Smooth muscle cell (in vitro differentiated cells): ENCODE results near the gene SMIM20. TPM values are rescaled to one million over a fixed set of nuclear protein-coding genes. Genes with fewer than 3 reads are reported as not detected.
A peak's percentile ranks its signal among the peaks of the same experiment; 100 is the strongest.

ENCODE experiments used
- DNase-seq: peaks from one replicate; lab custom pipeline; 2025; ENCODE audit not compliant: unreplicated experiment; lab: John Stamatoyannopoulos, UW
- H2AFZ ChIP-seq: fragments of 200-600 bp; sonication (generic); 2 replicates; pipeline ENCODE4 v1.6.0; 2016; ENCODE audit warnings: antibody characterized with exemption, low read depth, mild to moderate bottlenecking
- H3F3A ChIP-seq: fragments of 200-600 bp; sonication (generic); 2 replicates; pipeline ENCODE4 v1.6.0; 2017; ENCODE audit warnings: antibody characterized with exemption, low read depth
- H3K27ac ChIP-seq: fragments of 200-600 bp; sonication (generic); 2 replicates; pipeline ENCODE4 v1.5.1; 2016; ENCODE audit warnings: low read depth, mild to moderate bottlenecking
- H3K27me3 ChIP-seq: fragments of 200-600 bp; sonication (generic); 2 replicates; pipeline ENCODE4 v1.6.1; 2016; ENCODE audit warnings: low read depth, mild to moderate bottlenecking
- H3K36me3 ChIP-seq: fragments of 200-600 bp; sonication (generic); 2 replicates; pipeline ENCODE4 v1.5.1; 2016; ENCODE audit warnings: low read depth
- H3K4me1 ChIP-seq: fragments of 200-600 bp; sonication (generic); 2 replicates; pipeline ENCODE4 v1.5.1; 2016; ENCODE audit warnings: low read depth
- H3K4me2 ChIP-seq: fragments of 200-600 bp; sonication (generic); 2 replicates; pipeline ENCODE4 v1.6.0; 2016; ENCODE audit warnings: mild to moderate bottlenecking
- H3K4me3 ChIP-seq: fragments of 200-600 bp; sonication (generic); 2 replicates; pipeline ENCODE4 v1.5.1; 2016; ENCODE audit warnings: mild to moderate bottlenecking
- H3K79me2 ChIP-seq: fragments of 200-600 bp; sonication (generic); 2 replicates; pipeline ENCODE4 v1.6.0; 2016; ENCODE audit warnings: low read depth, mild to moderate bottlenecking
- H3K9ac ChIP-seq: fragments of 200-600 bp; sonication (generic); 2 replicates; pipeline ENCODE4 v1.6.0; 2016; ENCODE audit warnings: low read depth
- H3K9me3 ChIP-seq: fragments of 200-600 bp; sonication (generic); replicated peaks from 2 replicates; pipeline ENCODE4 v1.5.1; 2016; ENCODE audit warnings: low read depth
- H4K20me1 ChIP-seq: fragments of 200-600 bp; sonication (generic); 2 replicates; pipeline ENCODE4 v1.6.0; 2016; ENCODE audit warnings: low read depth
- WGBS: methylation state at CpG from one replicate; pipeline ENCODE4 v1.1.7; 2016; ENCODE audit warnings: low lambda C conversion rate; 5-methylcytosine and 5-hydroxymethylcytosine counted together
- polyA plus RNA-seq: library from polyadenylated mRNA; unstranded; fragments of >200 nt; fragmentation: Nextera tagmentation; extraction: Ambion mirVana; gene quantifications from 2 replicates; pipeline ENCODE4 v1.2.1, GENCODE V29; 2016
- total RNA-seq: library from RNA; depleted of rRNA; stranded (reverse); fragments of >200 nt; gene quantifications from 2 replicates; pipeline ENCODE4 v1.2.3, GENCODE V29; 2014
- TF ChIP-seq, protein P1 (sequence below): fragments of 200-600 bp; sonication (generic); IDR thresholded peaks from 2 replicates; pipeline ENCODE4 v1.5.1; 2017; ENCODE audit warnings: borderline replicate concordance, mild to moderate bottlenecking, antibody characterized with exemption; ENCODE audit not compliant: insufficient read depth, poor library complexity, severe bottlenecking

Gene SMIM20
- total and polyA plus RNA-seq, 2 experiments from 2014 or later = 40.9 to 52.1 TPM

DNA sequence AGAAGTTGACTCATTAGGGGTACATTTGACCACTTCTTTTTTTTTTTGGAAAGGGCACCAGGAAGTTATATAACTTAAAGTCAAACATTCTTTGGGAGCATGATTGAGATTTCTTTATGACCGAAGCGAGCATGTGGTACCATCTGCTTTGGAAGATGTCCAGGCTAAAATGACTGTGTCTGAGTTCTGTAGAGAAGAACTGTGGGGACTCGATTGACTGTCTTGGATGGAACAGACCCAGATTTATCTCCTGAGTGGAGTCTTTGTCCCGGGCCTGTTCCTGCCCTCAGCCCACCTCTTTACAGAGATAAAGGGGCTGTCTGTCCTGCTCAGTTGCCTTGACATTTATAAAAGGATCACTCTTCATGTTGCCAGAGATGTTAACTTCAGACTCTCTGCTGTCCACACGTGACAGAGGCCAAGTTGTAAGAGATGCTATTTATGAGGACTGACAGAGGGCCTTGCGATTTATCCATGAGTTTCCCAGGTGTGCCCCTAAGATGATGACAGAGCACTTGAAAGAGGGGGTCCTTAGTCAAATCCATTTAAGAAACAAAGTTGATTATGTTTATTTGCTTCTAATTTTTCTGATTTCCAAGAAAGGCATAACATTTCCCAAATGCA is 16.8 kb downstream of the SMIM20 start:
- WGBS = 87% methylated on average over 6 of the region's 6 CpGs
- DNase-seq = no peak
- H3K9ac ChIP-seq = no peak overlapping the region
- H3F3A ChIP-seq = no peaks in the 10 kb centered on the region
- no peaks in the 10 kb centered on the region for H3K27me3 ChIP-seq
- TF ChIP-seq, protein P1, sequence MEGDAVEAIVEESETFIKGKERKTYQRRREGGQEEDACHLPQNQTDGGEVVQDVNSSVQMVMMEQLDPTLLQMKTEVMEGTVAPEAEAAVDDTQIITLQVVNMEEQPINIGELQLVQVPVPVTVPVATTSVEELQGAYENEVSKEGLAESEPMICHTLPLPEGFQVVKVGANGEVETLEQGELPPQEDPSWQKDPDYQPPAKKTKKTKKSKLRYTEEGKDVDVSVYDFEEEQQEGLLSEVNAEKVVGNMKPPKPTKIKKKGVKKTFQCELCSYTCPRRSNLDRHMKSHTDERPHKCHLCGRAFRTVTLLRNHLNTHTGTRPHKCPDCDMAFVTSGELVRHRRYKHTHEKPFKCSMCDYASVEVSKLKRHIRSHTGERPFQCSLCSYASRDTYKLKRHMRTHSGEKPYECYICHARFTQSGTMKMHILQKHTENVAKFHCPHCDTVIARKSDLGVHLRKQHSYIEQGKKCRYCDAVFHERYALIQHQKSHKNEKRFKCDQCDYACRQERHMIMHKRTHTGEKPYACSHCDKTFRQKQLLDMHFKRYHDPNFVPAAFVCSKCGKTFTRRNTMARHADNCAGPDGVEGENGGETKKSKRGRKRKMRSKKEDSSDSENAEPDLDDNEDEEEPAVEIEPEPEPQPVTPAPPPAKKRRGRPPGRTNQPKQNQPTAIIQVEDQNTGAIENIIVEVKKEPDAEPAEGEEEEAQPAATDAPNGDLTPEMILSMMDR = no peak
- peaks cover 6% of the 10 kb centered on the region for H3K4me1 ChIP-seq
- no peak overlapping the region for H3K27ac ChIP-seq
- no peak overlapping the region for H3K4me3 ChIP-seq
- no peak overlapping the region for H2AFZ ChIP-seq
- no peaks in the 10 kb centered on the region for H3K36me3 ChIP-seq
- H3K4me2 ChIP-seq = no peak overlapping the region
- no peaks in the 10 kb centered on the region for H3K79me2 ChIP-seq
- peaks cover 8% of the 10 kb centered on the region for H4K20me1 ChIP-seq
- no peaks in the 10 kb centered on the region for H3K9me3 ChIP-seq

DNA sequence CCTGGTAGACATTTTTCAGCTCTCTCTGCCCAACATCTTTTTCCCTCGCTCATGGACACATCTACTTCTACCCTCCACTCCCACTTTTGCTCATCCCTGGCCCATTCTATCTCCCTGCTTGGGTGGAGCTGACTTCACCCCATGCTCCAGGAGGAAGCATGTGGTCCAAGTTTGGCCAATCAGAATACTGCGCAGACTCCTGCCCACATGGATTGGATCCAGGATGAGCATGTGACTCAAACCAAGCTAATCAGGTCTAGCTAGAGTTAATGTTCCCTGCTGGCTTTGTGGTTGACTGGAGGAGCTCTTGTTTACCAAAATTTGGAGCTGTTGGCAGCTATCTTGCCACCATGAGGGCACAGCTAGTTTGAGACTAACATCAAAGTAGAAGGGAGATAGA is 22.7 kb downstream of the SMIM20 start:
- H3K27me3 ChIP-seq = no peaks in the 10 kb centered on the region
- no peak overlapping the region for H3K27ac ChIP-seq
- DNase-seq = no peak
- WGBS = 98% methylated on average over 2 of the region's 2 CpGs
- H4K20me1 ChIP-seq = no peaks in the 10 kb centered on the region
- H3K9me3 ChIP-seq = no peaks in the 10 kb centered on the region
- peaks cover 5% of the 10 kb centered on the region for H3K4me1 ChIP-seq
- no peaks in the 10 kb centered on the region for H3K36me3 ChIP-seq
- H3F3A ChIP-seq = peaks cover 7% of the 10 kb centered on the region
- TF ChIP-seq, protein P1 = no peak
- no peak overlapping the region for H2AFZ ChIP-seq
- H3K79me2 ChIP-seq = no peaks in the 10 kb centered on the region
- H3K9ac ChIP-seq = no peak overlapping the region
- H3K4me2 ChIP-seq = no peak overlapping the region
- no peak overlapping the region for H3K4me3 ChIP-seq

DNA sequence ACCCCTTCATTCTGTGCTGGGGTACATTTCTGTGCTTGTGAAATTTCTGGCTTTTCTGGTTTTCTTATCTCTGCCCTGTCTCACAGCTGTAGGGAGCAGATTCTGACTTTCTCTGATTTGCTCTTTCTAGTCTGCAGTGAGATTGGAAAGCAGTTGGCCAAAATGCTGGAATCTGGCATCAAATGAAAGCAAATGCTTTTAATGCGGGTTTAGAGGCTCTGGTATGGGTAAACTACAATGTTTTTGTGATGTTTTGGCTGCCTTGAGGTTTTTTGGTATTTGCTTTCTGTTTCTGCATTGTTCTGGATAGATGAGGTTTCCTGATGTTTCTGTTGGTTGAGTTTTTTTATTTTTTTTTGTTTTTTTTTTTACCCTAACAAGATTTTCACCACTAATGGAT is 23.8 kb downstream of the SMIM20 start:
- Histone ChIP-seq H3K27ac (peak overlapping the region; percentile 69), H3K4me1 (peaks cover 5% of the 10 kb centered on the region), H3K4me3 (no peak overlapping the region), H3F3A (peaks cover 7% of the 10 kb centered on the region), H3K9ac (no peak overlapping the region), H2AFZ (peak overlapping the region; percentile 77), H3K9me3 (no peaks in the 10 kb centered on the region), H3K36me3 (no peaks in the 10 kb centered on the region), H3K4me2 (peak overlapping the region; percentile 75), H4K20me1 (no peaks in the 10 kb centered on the region), H3K79me2 (no peaks in the 10 kb centered on the region), H3K27me3 (no peaks in the 10 kb centered on the region)
- TF ChIP-seq, protein P1 = no peak
- no peak for DNase-seq
- WGBS = 28% methylated on average over 1 of the region's 1 CpG

DNA sequence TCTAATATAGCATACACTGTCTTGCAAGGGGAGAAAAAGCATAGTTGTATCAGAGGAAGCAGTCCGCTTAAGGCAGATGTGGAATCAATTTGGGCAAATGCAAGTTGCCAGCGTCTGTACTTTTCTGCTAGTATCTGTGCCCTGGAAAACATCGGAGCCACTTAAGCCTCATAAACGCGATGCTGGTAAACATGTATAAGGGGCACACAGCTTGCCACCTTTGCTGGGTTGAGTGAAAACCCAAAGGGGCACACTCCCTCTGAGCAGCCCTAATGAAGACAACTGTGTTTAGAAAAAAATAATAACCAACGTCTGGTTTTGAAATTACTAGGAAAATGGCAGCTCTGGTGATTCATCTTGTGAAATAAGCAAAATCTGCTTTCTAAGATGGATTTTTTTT is 24.3 kb downstream of the SMIM20 start:
- H3K79me2 ChIP-seq = no peaks in the 10 kb centered on the region
- H3K4me3 ChIP-seq = no peak overlapping the region
- 66% methylated on average over 6 of the region's 6 CpGs for WGBS
- peak overlapping the region; percentile 75 for H3K4me2 ChIP-seq
- H2AFZ ChIP-seq = peak overlapping the region; percentile 77
- no peaks in the 10 kb centered on the region for H4K20me1 ChIP-seq
- H3K4me1 ChIP-seq = peaks cover 5% of the 10 kb centered on the region
- no peaks in the 10 kb centered on the region for H3K27me3 ChIP-seq
- no peak for DNase-seq
- H3K9me3 ChIP-seq = no peaks in the 10 kb centered on the region
- peak overlapping the region; percentile 69 for H3K27ac ChIP-seq
- no peak overlapping the region for H3K9ac ChIP-seq
- no peaks in the 10 kb centered on the region for H3K36me3 ChIP-seq
- TF ChIP-seq, protein P1 = no peak
- H3F3A ChIP-seq = peaks cover 7% of the 10 kb centered on the region
